Gastroesophageal sphincter (tissue), 4 donors: ENCODE measurements around the gene CCDC92. TPM values are rescaled to one million over a fixed set of nuclear protein-coding genes. Genes with fewer than 3 reads are reported as not detected.

Experiments
- ATAC-seq: fragments of 150-250 bp; one replicate; pipeline ENCODE4 v1.9.1; 2016; ENCODE audit warnings: mild to moderate bottlenecking, moderate library complexity
- H3K27ac ChIP-seq, 4 donors: fragments of 200-600 bp; sonication (generic) in 3 of 4; 1 replicate in 3 of 4; 2 replicates in 1 of 4; pipeline ENCODE4 v1.5.1; 2016 to 2019
- H3K27me3 ChIP-seq: fragments of 200-600 bp; sonication (generic); one replicate; pipeline ENCODE4 v1.5.1; 2019
- H3K36me3 ChIP-seq, 2 donors: fragments of 200-600 bp; sonication (generic); one replicate each; pipeline ENCODE4 v1.5.1; 2019; ENCODE audit warnings: control low read depth in 1 of 2
- H3K4me1 ChIP-seq, 3 donors: fragments of 200-600 bp; sonication (generic); 1 replicate in 2 of 3; 2 replicates in 1 of 3; pipeline ENCODE4 v1.5.1; 2016 to 2019; ENCODE audit warnings: control low read depth in 2 of 3
- H3K4me3 ChIP-seq, 2 donors: fragments of 200-600 bp; sonication (generic); one replicate each; pipeline ENCODE4 v1.5.1; 2019; ENCODE audit warnings: mild to moderate bottlenecking in 1 of 2, moderate library complexity in 1 of 2
- H3K9me3 ChIP-seq, 3 donors: fragments of 200-600 bp; sonication (generic); one replicate each; pipeline ENCODE4 v1.5.1; 2017 to 2019; ENCODE audit warnings: control low read depth in 2 of 3
- EP300 ChIP-seq: sonication (generic); formaldehyde crosslinking; IDR thresholded peaks from one replicate; pipeline ENCODE4 v1.6.1; 2017; ENCODE audit warnings: antibody characterized with exemption, mild to moderate bottlenecking
- POLR2A ChIP-seq, 2 donors: fragments of 450-650 bp; IDR thresholded peaks; one replicate each; pipeline ENCODE4 v1.6.1; 2017; ENCODE audit warnings: antibody characterized with exemption in 2 of 2, mild to moderate bottlenecking in 2 of 2, moderate library complexity in 1 of 2
- POLR2AphosphoS5 ChIP-seq: sonication (generic); formaldehyde crosslinking; IDR thresholded peaks from one replicate; pipeline ENCODE4 v1.6.1; 2017; ENCODE audit warnings: antibody characterized with exemption
- WGBS, 2 donors: methylation state at CpG; one replicate each; pipeline ENCODE4 v1.1.5; 2018; ENCODE audit warnings: low coverage in 1 of 2; 5-methylcytosine and 5-hydroxymethylcytosine counted together
- total RNA-seq, 4 donors: library from RNA; depleted of rRNA; stranded (reverse); fragments of >200 nt; gene quantifications; one replicate each; pipeline ENCODE4 v1.1.0, GENCODE V29; 2016
- TF ChIP-seq, protein P1 (sequence below), 4 experiments: fragments of 200-600 bp in 2 of 4; fragments of 450-650 bp in 2 of 4; sonication (generic) in 1 of 4; IDR thresholded peaks; one replicate each; pipeline ENCODE4 v1.5.1; 2017 to 2019; ENCODE audit warnings: antibody characterized with exemption in 4 of 4, mild to moderate bottlenecking in 2 of 4, moderate library complexity in 2 of 4

The CCDC92 gene
- total RNA-seq, 4 donors from 2014 or later: 26.2 to 74.3 (median 34.2) TPM

- H3K27ac ChIP-seq: peak overlapping the region in 1 of 4 donors; percentile 21
- H3K4me3 ChIP-seq: no peak overlapping the region
- H3K27me3 ChIP-seq: no peaks in the 10 kb centered on the region
- TF ChIP-seq POLR2A (IDR thresholded peaks at IDR 0.05) (no peak), POLR2AphosphoS5 (no peak)
- no peaks in the 10 kb centered on the region for H3K9me3 ChIP-seq
- peaks cover 0 to 14% (median 0%) of the 10 kb centered on the region in 3 donors for H3K4me1 ChIP-seq
- peak; percentile 51 for ATAC-seq
- H3K36me3 ChIP-seq: peaks cover 0 to 3% of the 10 kb centered on the region in 2 donors
These were observed 46.5 kb upstream of the CCDC92 start for GRCh38 chr12:124019115-124019514.

DNA sequence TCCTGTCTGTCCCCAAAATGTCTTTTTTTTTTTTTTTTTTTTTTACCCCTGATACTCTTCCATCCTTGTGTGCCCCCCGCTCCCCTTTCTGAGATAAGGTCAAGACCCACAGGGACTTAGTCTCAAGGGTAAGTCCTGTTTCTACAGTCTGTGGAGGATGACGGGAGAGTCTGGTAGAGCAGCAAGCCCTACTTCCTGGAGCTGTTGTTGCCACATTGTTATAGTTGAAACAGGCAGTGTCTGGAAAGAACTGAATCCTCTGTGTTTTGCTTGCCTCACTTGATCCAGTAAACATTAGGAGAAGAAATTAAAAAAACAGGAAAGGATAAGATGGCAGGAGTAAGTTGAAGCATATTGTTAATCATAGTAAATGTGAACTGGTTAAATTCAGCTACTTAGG, 45.9 kb upstream of the CCDC92 start:
- Histone ChIP-seq H3K27me3 (no peaks in the 10 kb centered on the region), H3K36me3 (peaks cover 0 to 9% of the 10 kb centered on the region in 2 donors), H3K9me3 (no peaks in the 10 kb centered on the region), H3K27ac (peak overlapping the region in 1 of 4 donors; percentile 21), H3K4me3 (no peak overlapping the region), H3K4me1 (peaks cover 0 to 14% (median 0%) of the 10 kb centered on the region in 3 donors)
- TF ChIP-seq POLR2AphosphoS5 (no peak), POLR2A (IDR thresholded peaks at IDR 0.05) (no peak), EP300 (no peak)
- TF ChIP-seq, protein P1, sequence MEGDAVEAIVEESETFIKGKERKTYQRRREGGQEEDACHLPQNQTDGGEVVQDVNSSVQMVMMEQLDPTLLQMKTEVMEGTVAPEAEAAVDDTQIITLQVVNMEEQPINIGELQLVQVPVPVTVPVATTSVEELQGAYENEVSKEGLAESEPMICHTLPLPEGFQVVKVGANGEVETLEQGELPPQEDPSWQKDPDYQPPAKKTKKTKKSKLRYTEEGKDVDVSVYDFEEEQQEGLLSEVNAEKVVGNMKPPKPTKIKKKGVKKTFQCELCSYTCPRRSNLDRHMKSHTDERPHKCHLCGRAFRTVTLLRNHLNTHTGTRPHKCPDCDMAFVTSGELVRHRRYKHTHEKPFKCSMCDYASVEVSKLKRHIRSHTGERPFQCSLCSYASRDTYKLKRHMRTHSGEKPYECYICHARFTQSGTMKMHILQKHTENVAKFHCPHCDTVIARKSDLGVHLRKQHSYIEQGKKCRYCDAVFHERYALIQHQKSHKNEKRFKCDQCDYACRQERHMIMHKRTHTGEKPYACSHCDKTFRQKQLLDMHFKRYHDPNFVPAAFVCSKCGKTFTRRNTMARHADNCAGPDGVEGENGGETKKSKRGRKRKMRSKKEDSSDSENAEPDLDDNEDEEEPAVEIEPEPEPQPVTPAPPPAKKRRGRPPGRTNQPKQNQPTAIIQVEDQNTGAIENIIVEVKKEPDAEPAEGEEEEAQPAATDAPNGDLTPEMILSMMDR (IDR thresholded peaks at IDR 0.05): no peak
- 60% methylated on average over 1 of the region's 2 CpGs; no CpG with 5 or more reads in 1 of the 2 donors for WGBS, 2 donors
- ATAC-seq: peak; percentile 14

- TF ChIP-seq, protein P1 (IDR thresholded peaks at IDR 0.05): no peak
- TF ChIP-seq POLR2AphosphoS5 (no peak), EP300 (no peak), POLR2A (IDR thresholded peaks at IDR 0.05) (no peak)
- Histone ChIP-seq H3K36me3 (peaks cover 3 to 23% of the 10 kb centered on the region in 2 donors), H3K27me3 (no peaks in the 10 kb centered on the region), H3K4me1 (peaks cover 0 to 14% (median 0%) of the 10 kb centered on the region in 3 donors), H3K4me3 (no peak overlapping the region), H3K9me3 (no peaks in the 10 kb centered on the region), H3K27ac (no peak overlapping the region)
- ATAC-seq: no peak
- WGBS, 2 donors: 90 to 96% methylated on average over 2 of the region's 2 CpGs
These were observed 44.4 kb upstream of the CCDC92 start for GRCh38 chr12:124017064-124017463.

DNA sequence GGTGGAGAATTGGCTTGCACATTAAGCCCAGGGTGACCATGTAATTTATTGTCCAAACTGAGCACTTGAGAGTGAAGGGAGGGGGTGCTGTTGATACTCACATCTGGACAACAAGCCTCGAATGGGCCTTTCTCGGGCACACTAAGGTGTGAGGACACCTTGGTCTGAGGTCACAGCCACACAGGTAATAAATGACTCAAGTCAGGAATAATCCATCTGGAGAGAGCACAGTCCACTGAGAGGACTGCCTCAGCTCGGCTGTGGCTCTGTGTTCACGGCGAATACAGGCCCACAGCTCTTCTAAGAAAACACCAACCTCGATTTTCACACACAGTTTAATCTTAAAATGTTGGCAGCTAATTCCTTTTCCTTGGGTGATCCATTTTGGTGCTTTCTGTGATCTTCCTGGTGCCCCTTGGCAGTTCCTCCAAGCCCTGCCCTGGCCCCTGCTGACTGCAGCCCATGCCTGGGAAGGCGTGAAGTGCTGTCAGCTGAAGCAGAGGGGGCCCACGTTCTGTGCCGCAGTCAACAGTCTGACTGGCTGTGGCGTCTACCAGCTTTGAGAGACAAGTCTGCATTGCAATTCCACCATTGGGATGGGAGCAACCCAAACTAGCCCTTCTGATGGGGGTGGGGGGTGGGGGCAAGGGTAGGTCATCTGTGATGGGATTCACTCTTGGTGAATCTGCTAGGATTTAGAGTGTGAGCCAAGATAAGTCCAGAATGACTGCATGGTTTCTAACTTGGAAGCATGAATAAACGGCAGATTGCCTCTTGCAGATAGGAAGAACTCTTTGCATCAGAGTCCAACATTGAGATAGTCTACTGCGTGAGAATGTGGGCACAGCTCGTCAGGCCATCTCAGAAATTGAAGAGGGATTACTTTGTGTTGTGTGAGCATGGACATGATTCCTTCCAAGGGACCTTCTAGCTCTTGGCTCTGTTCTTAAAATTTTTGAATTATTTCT, 43.1 kb upstream of the CCDC92 start:
- H3K4me3 ChIP-seq: no peak overlapping the region
- ATAC-seq: no peak
- H3K27ac ChIP-seq: no peak overlapping the region
- WGBS, 2 donors: 88 to 100% methylated on average over 3 to 7 of the region's 13 CpGs
- no peaks in the 10 kb centered on the region for H3K27me3 ChIP-seq
- no peak for TF ChIP-seq POLR2AphosphoS5
- TF ChIP-seq EP300: no peak
- TF ChIP-seq, protein P1 (IDR thresholded peaks at IDR 0.05): no peak
- no peak for TF ChIP-seq POLR2A (IDR thresholded peaks at IDR 0.05)
- peaks cover 0 to 9% (median 0%) of the 10 kb centered on the region in 3 donors for H3K4me1 ChIP-seq
- peaks cover 3 to 36% of the 10 kb centered on the region in 2 donors for H3K36me3 ChIP-seq
- no peaks in the 10 kb centered on the region for H3K9me3 ChIP-seq

- Histone ChIP-seq H3K36me3 (peaks cover 3 to 41% of the 10 kb centered on the region in 2 donors), H3K4me1 (peaks cover 0 to 7% (median 0%) of the 10 kb centered on the region in 3 donors), H3K4me3 (no peak overlapping the region), H3K9me3 (no peaks in the 10 kb centered on the region), H3K27me3 (no peaks in the 10 kb centered on the region), H3K27ac (no peak overlapping the region)
- TF ChIP-seq POLR2A (IDR thresholded peaks at IDR 0.05) (no peak), POLR2AphosphoS5 (no peak)
- TF ChIP-seq, protein P1 (IDR thresholded peaks at IDR 0.05): no peak
- WGBS, 2 donors: 86 to 90% methylated on average over 6 to 7 of the region's 7 CpGs
- no peak for ATAC-seq
These were observed 40.4 kb upstream of the CCDC92 start for GRCh38 chr12:124013073-124013472.
